GM21381 (cell line): ENCODE measurements around the gene GABRR3.

Experiments
- ATAC-seq: cut with Tn5 transposase; IDR thresholded peaks from one replicate; pipeline ENCODE4 v1.9.1; 2021; ENCODE audit warnings: mild to moderate bottlenecking, moderate library complexity; ENCODE audit not compliant: unreplicated experiment

GABRR3 gene

DNA sequence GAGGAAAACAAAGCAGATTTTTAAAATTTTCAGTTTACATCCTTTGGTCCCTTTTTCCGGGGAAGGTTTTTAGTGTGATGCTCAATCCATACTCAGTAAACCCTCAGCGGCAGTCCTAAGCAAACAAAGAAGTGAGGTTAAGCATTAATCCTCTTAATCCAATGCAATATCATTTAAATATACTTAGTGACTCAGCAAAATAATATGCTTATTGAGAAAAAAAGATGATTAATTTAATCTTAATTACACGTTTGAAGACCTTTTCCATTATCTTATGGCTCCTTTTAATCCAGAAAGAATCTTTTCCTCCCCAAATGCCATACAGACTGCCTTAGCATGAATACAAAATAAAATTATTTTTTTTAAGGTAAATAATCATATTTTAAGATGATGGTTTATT is at the start of gene GABRR3:
TSS of gene GABRR3 (minus strand) at position 108 of the 400 bp plus-strand sequence. CDS start 328 bp downstream, outside the sequence.
- ATAC-seq: no peak

- no peak for ATAC-seq
Observed at GRCh38 chr3:98073486-98073885, 38.4 kb upstream of the GABRR3 start.

DNA sequence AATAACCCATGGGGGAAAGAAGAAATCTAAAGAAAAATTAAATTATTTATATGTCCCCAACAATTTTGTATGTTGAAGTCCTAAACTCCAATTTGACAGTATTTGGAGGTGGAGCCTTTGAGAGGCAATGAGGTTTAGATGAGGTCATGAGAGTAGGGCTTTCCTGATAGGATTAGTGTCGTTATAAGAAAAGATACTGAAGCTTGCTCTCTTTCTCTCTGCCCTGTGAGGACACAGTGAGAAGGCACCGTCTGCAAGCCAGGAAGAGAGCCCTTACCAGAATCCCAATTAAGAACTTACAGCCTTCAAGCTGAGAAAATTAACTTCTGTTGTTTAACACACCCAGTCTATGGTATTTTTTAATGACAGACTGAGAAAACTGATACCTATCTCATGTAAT is 35.7 kb upstream of the GABRR3 start:
- ATAC-seq: no peak

- ATAC-seq: no peak
Observed at GRCh38 chr3:98068824-98069223, 33.7 kb upstream of the GABRR3 start.

DNA sequence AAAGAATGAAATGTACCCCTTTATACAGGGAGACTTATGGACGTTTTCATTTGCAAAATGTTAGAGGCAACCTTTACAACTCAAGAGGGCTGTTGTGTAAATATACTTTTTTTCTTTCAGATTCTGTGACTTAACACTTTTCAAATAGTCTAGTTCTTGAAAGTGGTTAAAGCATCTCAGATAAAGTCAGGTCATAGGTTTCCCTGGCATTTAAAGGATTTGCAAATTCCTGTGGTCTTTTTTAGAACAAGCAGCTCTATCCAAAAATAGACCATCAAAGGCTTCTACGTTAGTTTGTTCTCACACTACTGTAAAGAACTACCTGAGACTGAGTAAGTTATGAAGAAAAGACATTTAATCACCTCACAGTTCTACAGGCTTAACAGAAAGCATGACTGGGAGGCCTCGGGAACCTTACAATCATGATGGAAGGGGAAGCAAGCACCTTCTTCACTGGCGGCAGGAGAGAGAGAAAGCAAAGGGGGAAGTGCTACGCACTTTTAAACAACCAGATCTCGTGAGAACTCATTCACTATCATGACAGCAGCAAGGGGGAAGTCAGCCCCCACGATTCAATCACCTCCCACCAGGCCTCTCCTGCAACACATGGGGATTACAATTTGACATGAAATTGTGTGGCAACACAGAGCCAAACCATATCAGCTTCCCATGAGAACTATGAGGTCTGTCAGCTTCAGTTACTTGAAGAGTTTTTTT is 23.3 kb upstream of the GABRR3 start:
- ATAC-seq: no peak

DNA sequence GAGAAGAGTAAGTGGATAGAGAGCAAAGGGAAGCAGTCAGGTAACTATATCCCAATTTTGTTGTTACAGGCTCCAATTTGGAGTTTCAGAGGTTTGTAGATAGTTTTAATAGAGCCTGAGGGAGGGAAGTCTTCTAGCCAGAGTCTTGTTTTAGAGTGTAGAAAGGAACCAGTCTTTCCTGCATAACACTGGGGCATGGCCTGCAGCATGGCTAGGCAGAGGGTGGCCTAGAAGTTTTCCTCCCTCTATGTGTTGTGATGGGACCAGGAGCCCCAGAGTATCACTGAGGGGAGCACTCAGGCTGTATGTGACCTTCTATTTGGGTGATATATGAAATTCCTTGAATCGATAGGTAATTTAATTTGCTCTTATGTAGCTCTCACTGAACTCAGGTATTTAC is 22.5 kb upstream of the GABRR3 start:
- ATAC-seq: no peak

GRCh38 chr3:98056035-98056434 is 20.9 kb upstream of the GABRR3 start:
- no peak for ATAC-seq

DNA sequence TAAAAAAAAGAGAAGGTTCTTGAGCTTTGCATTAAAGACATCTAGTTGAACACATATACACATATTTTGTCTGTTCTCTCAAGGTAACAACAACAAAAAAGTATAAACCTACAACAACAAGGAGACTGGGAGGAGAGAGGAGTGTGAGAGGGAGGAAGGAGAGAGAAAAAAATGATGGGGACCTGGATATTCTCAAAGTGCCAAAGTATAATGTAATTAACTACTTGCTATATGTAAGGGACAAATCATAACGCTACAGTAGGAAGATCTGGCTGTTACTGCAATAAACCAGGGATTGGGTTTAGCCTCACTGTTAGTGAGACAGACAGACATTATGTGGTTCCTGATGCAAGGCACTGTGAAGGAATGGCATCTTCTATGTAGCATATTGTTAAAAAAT is 14.2 kb upstream of the GABRR3 start:
- ATAC-seq: no peak

DNA sequence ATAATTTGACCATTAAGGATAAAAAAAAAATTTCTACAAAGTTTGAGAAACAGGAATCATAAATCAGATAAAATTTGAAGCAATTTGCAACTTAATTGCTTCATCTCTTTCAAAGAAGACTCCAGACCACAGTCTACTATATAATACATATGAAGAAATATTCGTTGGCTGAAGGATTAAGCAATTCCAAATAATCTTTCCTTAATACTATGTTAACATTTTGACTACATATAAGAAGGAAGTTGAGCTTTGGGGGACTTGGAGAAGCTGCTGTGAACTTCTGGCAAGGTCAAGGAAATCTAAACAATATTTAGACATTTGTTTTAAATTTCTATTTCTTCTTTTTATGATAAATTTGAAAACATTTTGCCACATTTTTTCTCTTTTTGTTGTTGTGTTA is 13.5 kb upstream of the GABRR3 start:
- no peak for ATAC-seq

- no peak for ATAC-seq
Observed at GRCh38 chr3:98041350-98041749, 6.2 kb upstream of the GABRR3 start.

- peak; percentile 95 for ATAC-seq
Observed at GRCh38 chr3:98039322-98040024, 4.4 kb upstream of the GABRR3 start.

GRCh38 chr3:98038876-98039275 is 3.8 kb upstream of the GABRR3 start:
- no peak for ATAC-seq

- no peak for ATAC-seq
Observed at GRCh38 chr3:98038286-98038685, 3.2 kb upstream of the GABRR3 start.

DNA sequence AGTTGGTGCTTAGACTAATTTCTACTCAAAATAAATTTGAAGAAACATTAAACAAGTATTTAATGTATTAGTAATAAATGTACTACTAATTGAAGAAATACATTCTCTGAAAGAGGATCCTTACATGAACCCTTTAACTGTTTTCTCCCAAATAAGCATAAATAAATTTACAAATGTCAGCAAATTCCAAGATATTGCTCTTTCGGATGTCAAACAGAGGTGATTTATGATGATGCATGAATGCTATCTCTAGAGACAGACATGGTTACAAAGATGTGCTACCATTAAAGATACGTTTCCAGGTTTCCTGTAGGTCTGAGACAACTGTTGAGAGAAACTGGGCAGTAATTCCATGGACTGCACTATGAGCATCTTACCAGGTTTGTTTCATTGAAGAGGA is 629 bp downstream of the GABRR3 start:
- no peak for ATAC-seq

GRCh38 chr3:98034036-98034435 is 1.1 kb downstream of the GABRR3 start:
- no peak for ATAC-seq

DNA sequence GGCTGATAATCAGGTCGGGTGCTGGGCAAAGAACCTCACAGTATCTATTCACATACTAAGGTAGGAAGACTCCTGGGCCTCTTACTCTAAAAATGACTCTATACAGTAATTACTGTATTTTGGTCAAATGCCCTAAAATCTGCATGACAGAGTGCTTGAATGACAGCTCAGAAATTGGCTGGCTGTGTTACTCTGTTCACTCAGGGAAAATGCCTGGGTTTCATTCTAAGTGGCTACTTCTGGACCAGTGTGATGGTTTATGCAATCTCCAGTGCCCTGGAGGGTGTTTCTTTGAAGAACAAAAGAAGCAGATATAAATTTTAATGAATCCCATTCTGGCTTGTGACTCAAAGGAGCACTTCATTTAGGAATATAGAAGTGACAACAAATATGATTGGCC is 2.2 kb downstream of the GABRR3 start:
- ATAC-seq: no peak

GRCh38 chr3:98032265-98032664 is 2.9 kb downstream of the GABRR3 start:
- ATAC-seq: no peak

DNA sequence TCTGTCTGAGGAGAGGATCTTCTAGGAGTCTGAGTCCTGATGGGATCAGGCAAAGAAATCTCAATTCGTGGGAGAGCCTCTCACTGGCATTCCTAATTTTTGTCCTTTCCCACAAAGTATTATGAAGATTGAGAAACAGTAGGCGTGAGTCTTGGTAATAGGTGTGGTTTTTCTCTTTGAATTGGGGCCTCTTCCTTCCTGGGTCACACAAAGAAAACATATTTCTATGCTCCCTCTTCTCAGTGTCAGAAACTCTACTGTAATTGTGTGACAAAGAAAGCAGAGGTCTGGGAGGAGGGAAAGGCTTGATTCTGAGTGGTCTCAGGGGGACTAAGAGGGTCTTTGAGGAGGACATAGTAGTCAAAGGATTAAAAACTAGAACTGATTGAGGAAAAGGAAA is 6.0 kb downstream of the GABRR3 start:
- no peak for ATAC-seq

GRCh38 chr3:98027085-98027446 is 8.0 kb downstream of the GABRR3 start:
- peak; percentile 37 for ATAC-seq

GRCh38 chr3:98026425-98027084 is 8.6 kb downstream of the GABRR3 start:
- peak; percentile 66 for ATAC-seq

GRCh38 chr3:98025392-98025945 is 9.6 kb downstream of the GABRR3 start:
- ATAC-seq: no peak
